HCT116 (cell line): ENCODE data around the gene TEKT5. TPM values are rescaled to one million over a fixed set of nuclear protein-coding genes. Genes with fewer than 3 reads are reported as not detected.

Experiments
- ATAC-seq: fragments of 200-7000 bp; cut with Tn5 transposase; 2 replicates; pipeline ENCODE4 v1.9.1; 2020; ENCODE audit warnings: mild to moderate bottlenecking, moderate library complexity
- BruUV-seq: library from RNA; stranded (reverse); fragments of 400-500 nt; replicated peaks from 2 replicates; lab custom pipeline; 2021; lab: Mats Ljungman, UMichigan
- CTCF ChIA-PET: fragments of 300-600 bp; sonication (Branson Sonifier 250); formaldehyde crosslinking; loops from one replicate; lab custom pipeline; 2021; ENCODE audit warnings: antibody characterized with exemption; lab: Charles Lee
- POLR2A ChIA-PET: fragments of 300-600, 350-600 bp; sonication (Branson Sonifier 250); formaldehyde crosslinking; loops from one replicate; lab custom pipeline; 2021; ENCODE audit warnings: antibody characterized with exemption; lab: Charles Lee
- RAD21 ChIA-PET, 2 experiments: fragments of 300-600 bp; sonication (Branson Sonifier 250); formaldehyde crosslinking; loops; one replicate each; lab custom pipeline; 2023; ENCODE audit warnings: low total read pairs in 2 of 2; ENCODE audit not compliant: uncharacterized antibody in 2 of 2, unreplicated experiment in 2 of 2, low non-redundant PET in 1 of 2; lab: Charles Lee
- DNase-seq: peaks from one replicate; pipeline ENCODE4 v3.0.0-alpha.2; 2010; ENCODE audit warnings: low read depth, low spot score
- H2AFZ ChIP-seq: fragments of 200-600 bp; shearing (Covaris generic), sonication (generic); 2 replicates; pipeline ENCODE4 v1.6.1; 2017; ENCODE audit warnings: low read depth, mixed run types, mixed read lengths, antibody characterized with exemption, low read length; ENCODE audit not compliant: poor library complexity, severe bottlenecking
- H3K27ac ChIP-seq: 2 replicates; pipeline ENCODE4 v1.5.1; 2012; ENCODE audit warnings: low read depth, low read length
- H3K27me3 ChIP-seq: fragments of 200-600 bp; sonication (generic); 2 replicates; pipeline ENCODE4 v1.6.1; 2016; ENCODE audit warnings: mixed run types, low read length, mixed read lengths; ENCODE audit not compliant: insufficient read depth
- H3K36me3 ChIP-seq, 2 experiments: fragments of 200-500 bp in 1 of 2; fragments of 200-600 bp in 1 of 2; sonication (Bioruptor generic) in 1 of 2; sonication (generic) in 1 of 2; 2 replicates each; pipeline versions ENCODE4 v1.5.1 to v1.6.1; 2014 to 2016; ENCODE audit warnings: low read length in 2 of 2, inconsistent platforms in 1 of 2, mixed read lengths in 1 of 2, mixed run types in 1 of 2; ENCODE audit not compliant: insufficient read depth in 2 of 2, control insufficient read depth in 1 of 2
- H3K4me1 ChIP-seq, 2 experiments: fragments of 200-600 bp in 1 of 2; sonication (generic) in 1 of 2; 2 replicates each; pipeline versions ENCODE4 v1.5.1 to v1.6.1; 2012 to 2017; ENCODE audit warnings: low read length in 2 of 2, inconsistent platforms in 1 of 2, mild to moderate bottlenecking in 1 of 2, mixed read lengths in 1 of 2, mixed run types in 1 of 2, moderate library complexity in 1 of 2; ENCODE audit not compliant: insufficient read depth in 2 of 2, control insufficient read depth in 1 of 2
- H3K4me2 ChIP-seq: fragments of 200-600 bp; sonication (generic); 2 replicates; pipeline ENCODE4 v1.6.1; 2017; ENCODE audit warnings: mixed run types, low read length, mixed read lengths
- H3K4me3 ChIP-seq, 2 experiments: fragments of 200-600 bp in 1 of 2; sonication (generic) in 1 of 2; replicated peaks in 1 of 2; 2 replicates each; pipeline ENCODE4 v1.5.1; 2011 to 2016; ENCODE audit warnings: low read length in 2 of 2, control low read depth in 1 of 2, low read depth in 1 of 2, mild to moderate bottlenecking in 1 of 2, mixed read lengths in 1 of 2, mixed run types in 1 of 2
- H3K79me2 ChIP-seq: fragments of 200-600 bp; sonication (generic); 2 replicates; pipeline ENCODE4 v1.6.1; 2017; ENCODE audit warnings: mild to moderate bottlenecking, mixed run types, low read length, moderate library complexity, mixed read lengths; ENCODE audit not compliant: insufficient read depth
- H3K9ac ChIP-seq: fragments of 200-600 bp; sonication (generic); 2 replicates; pipeline ENCODE4 v1.6.1; 2016; ENCODE audit warnings: low read length, mixed read lengths
- H3K9me2 ChIP-seq: fragments of 200-600 bp; sonication (generic), shearing (Covaris generic); 2 replicates; pipeline ENCODE4 v1.6.1; 2017; ENCODE audit warnings: mixed run types, mild to moderate bottlenecking, moderate library complexity; ENCODE audit not compliant: insufficient read depth
- H3K9me3 ChIP-seq, 2 experiments: fragments of 200-500 bp in 1 of 2; fragments of 200-600 bp in 1 of 2; sonication (Bioruptor generic) in 1 of 2; sonication (generic) in 1 of 2; 2 replicates each; pipeline ENCODE4 v1.6.1; 2014 to 2017; ENCODE audit warnings: low read length in 2 of 2, mixed read lengths in 2 of 2, inconsistent platforms in 1 of 2, low read depth in 1 of 2, mild to moderate bottlenecking in 1 of 2, mixed run types in 1 of 2, moderate library complexity in 1 of 2; ENCODE audit not compliant: control insufficient read depth in 1 of 2, insufficient read depth in 1 of 2
- H4K20me1 ChIP-seq: fragments of 200-600 bp; sonication (generic), shearing (Covaris generic); 2 replicates; pipeline ENCODE4 v1.6.1; 2017; ENCODE audit warnings: mixed run types, mild to moderate bottlenecking, moderate library complexity; ENCODE audit not compliant: insufficient read depth
- CBX3 ChIP-seq: IDR thresholded peaks from 2 replicates; pipeline ENCODE4 v1.6.1; 2012; ENCODE audit warnings: low read depth
- CTCF ChIP-seq, 3 experiments: fragments of 200-600 bp in 1 of 3; sonication (generic) in 1 of 3; IDR thresholded peaks in 2 of 3; conservative IDR thresholded peaks in 1 of 3; 2 replicates each; pipeline ENCODE4 v1.5.1; 2012 to 2017; ENCODE audit warnings: low read depth in 2 of 3, low read length in 2 of 3, antibody characterized with exemption in 1 of 3, borderline replicate concordance in 1 of 3, control low read depth in 1 of 3, mild to moderate bottlenecking in 1 of 3, mixed read lengths in 1 of 3, mixed run types in 1 of 3, moderate library complexity in 1 of 3; ENCODE audit not compliant: insufficient read depth in 1 of 3
- FOSL1 ChIP-seq: IDR thresholded peaks from 2 replicates; pipeline ENCODE4 v1.6.1; 2012; ENCODE audit warnings: low read depth
- MAX ChIP-seq: IDR thresholded peaks from 2 replicates; pipeline ENCODE4 v1.6.1; 2012
- POLR2A ChIP-seq: IDR thresholded peaks from 2 replicates; pipeline ENCODE4 v1.7.0; 2011; ENCODE audit warnings: borderline replicate concordance; ENCODE audit not compliant: insufficient read depth, insufficient read length; ENCODE audit errors: extremely low read depth
- SIN3A ChIP-seq: IDR thresholded peaks from 2 replicates; pipeline ENCODE4 v1.6.1; 2012; ENCODE audit warnings: low read depth
- SP1 ChIP-seq: IDR thresholded peaks from 2 replicates; pipeline ENCODE4 v1.6.1; 2012; ENCODE audit warnings: low read depth
- TCF7L2 ChIP-seq: IDR thresholded peaks from 2 replicates; pipeline ENCODE4 v1.7.0; 2011; ENCODE audit warnings: borderline replicate concordance, inconsistent platforms; ENCODE audit not compliant: insufficient read depth, insufficient read length; ENCODE audit errors: extremely low read depth
- ZNF274 ChIP-seq: fragments of 200-500 bp; sonication (Bioruptor generic); IDR thresholded peaks from 2 replicates; pipeline ENCODE4 v1.6.1; 2014; ENCODE audit warnings: mild to moderate bottlenecking, low read depth, low read length, inconsistent platforms
- intact Hi-C: fragments of 100-400 bp; cut with micrococcal nuclease; formaldehyde crosslinking; loops from 2 replicates; pipeline ENCODE4 v1.10.0; 2022
- total RNA-seq: library from RNA; stranded (reverse); gene quantifications from one replicate; pipeline ENCODE4 v1.2.1, GENCODE V29; 2021; ENCODE audit not compliant: unreplicated experiment

The TEKT5 gene
- total RNA-seq, 1 experiment from 2014 or later, result 0.37 TPM

- ATAC-seq, result no peak
- CTCF ChIA-PET, result no interaction called here
- no peak overlapping the region for H3K4me2 ChIP-seq
Observed at GRCh38 chr16:10600782-10601443, 93.8 kb downstream of the TEKT5 start.

More at GRCh38 chr16:10600782-10601443, 93.8 kb downstream of the TEKT5 start:
- ChIA-PET POLR2A (no interaction called here), RAD21 (no interaction called here)
- Histone ChIP-seq H3K4me3 (no peak overlapping the region), H3K9me2 (no peaks in the 10 kb centered on the region), H3K36me3 (no peaks in the 10 kb centered on the region), H3K9ac (no peak overlapping the region), H2AFZ (no peak overlapping the region), H3K27ac (no peak overlapping the region), H3K4me1 (no peaks in the 10 kb centered on the region), H4K20me1 (no peaks in the 10 kb centered on the region), H3K79me2 (no peaks in the 10 kb centered on the region), H3K27me3 (no peaks in the 10 kb centered on the region), H3K9me3 (no peaks in the 10 kb centered on the region)
- no TSS peak for BruUV-seq
- TF ChIP-seq SIN3A, result no peak
- no peak for TF ChIP-seq CBX3
- no peak for TF ChIP-seq POLR2A
- TF ChIP-seq TCF7L2, result no peak
- TF ChIP-seq FOSL1, result no peak
- TF ChIP-seq CTCF (IDR thresholded peaks at IDR 0.05 in 2 of 3, conservative IDR thresholded peaks at IDR 0.05 in 1 of 3; ENCODE audit: borderline replicate concordance in 1 of 3, insufficient read depth in 1 of 3, low read depth in 2 of 3, low read length in 2 of 3), result no peak
- no peak for TF ChIP-seq ZNF274
- TF ChIP-seq SP1, result no peak
- no peak for TF ChIP-seq MAX
- intact Hi-C loops, result no loop called here
- DNase-seq, result no peak
